Erythroblast (primary cell): ENCODE measurements around the gene GPR176.

Source experiments
- GATA1 ChIP-seq: IDR thresholded peaks from 2 replicates; pipeline ENCODE4 v1.6.1; 2011; ENCODE audit warnings: low read depth, mild to moderate bottlenecking, control low read depth, low read length, moderate library complexity
- POLR2A ChIP-seq: IDR thresholded peaks from 2 replicates; pipeline ENCODE4 v1.6.1; 2011; ENCODE audit warnings: mild to moderate bottlenecking, low read length

- TF ChIP-seq POLR2A, result no peak
- no peak for TF ChIP-seq GATA1
Measured at GRCh38 chr15:39869254-39869653, 50.8 kb downstream of the GPR176 start.
